ENCODE results near the gene PCDHGB5. TPM values are rescaled to one million over a fixed set of nuclear protein-coding genes. Genes with fewer than 3 reads are reported as not detected.

Gene PCDHGB5
- total RNA-seq, 1 donor from 2014 or later, result 15.0 TPM

DNA sequence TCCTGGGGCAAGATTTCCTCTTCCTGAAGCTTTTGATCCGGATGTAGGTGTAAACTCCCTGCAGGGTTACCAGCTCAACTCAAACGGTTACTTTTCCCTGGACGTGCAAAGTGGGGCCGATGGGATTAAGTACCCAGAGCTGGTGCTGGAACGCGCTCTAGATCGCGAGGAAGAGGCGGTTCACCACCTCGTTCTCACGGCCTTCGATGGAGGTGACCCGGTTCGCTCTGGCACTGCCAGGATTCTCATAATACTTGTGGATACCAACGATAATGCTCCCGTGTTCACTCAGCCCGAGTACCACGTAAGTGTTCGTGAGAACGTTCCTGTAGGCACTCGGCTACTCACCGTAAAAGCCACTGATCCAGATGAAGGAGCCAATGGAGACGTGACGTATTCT is 42.1 kb upstream of the PCDHGB5 start:
- Histone ChIP-seq H3K36me3 (no peaks in the 10 kb centered on the region), H3K4me3 (no peak overlapping the region), H3K27ac (no peak overlapping the region), H3K4me1 (no peaks in the 10 kb centered on the region), H3K27me3 (no peaks in the 10 kb centered on the region), H3K9me3 (peaks cover 50% of the 10 kb centered on the region)
- TF ChIP-seq, protein P1, sequence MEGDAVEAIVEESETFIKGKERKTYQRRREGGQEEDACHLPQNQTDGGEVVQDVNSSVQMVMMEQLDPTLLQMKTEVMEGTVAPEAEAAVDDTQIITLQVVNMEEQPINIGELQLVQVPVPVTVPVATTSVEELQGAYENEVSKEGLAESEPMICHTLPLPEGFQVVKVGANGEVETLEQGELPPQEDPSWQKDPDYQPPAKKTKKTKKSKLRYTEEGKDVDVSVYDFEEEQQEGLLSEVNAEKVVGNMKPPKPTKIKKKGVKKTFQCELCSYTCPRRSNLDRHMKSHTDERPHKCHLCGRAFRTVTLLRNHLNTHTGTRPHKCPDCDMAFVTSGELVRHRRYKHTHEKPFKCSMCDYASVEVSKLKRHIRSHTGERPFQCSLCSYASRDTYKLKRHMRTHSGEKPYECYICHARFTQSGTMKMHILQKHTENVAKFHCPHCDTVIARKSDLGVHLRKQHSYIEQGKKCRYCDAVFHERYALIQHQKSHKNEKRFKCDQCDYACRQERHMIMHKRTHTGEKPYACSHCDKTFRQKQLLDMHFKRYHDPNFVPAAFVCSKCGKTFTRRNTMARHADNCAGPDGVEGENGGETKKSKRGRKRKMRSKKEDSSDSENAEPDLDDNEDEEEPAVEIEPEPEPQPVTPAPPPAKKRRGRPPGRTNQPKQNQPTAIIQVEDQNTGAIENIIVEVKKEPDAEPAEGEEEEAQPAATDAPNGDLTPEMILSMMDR (IDR thresholded peaks at IDR 0.05), result no peak
- no peak for TF ChIP-seq POLR2A (IDR thresholded peaks at IDR 0.05)
- no peak for TF ChIP-seq POLR2AphosphoS5 (IDR thresholded peaks at IDR 0.05; ENCODE audit: insufficient read depth in 1 of 2, low read depth in 1 of 2)
- intact Hi-C loops (cut with DNase I), result no loop called here
- DNase-seq (ENCODE audit: extremely low spot score in 2 of 2), result no peak

DNA sequence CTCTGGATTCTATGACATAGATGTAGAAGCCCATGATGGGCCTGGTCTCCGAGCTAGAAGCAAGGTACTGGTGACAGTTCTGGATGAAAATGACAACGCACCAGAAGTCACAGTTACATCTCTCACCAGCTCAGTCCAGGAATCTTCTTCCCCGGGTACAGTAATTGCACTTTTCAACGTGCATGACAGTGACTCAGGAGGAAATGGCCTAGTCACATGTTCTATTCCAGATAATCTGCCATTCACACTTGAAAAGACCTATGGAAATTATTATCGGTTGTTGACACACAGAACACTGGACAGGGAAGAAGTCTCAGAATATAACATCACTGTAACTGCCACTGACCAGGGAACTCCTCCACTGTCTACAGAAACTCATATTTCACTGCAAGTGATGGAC is 41.6 kb upstream of the PCDHGB5 start:
- DNase-seq (ENCODE audit: extremely low spot score in 2 of 2), result no peak
- no peaks in the 10 kb centered on the region for H3K36me3 ChIP-seq
- H3K4me3 ChIP-seq, result no peak overlapping the region
- H3K9me3 ChIP-seq, result peaks cover 50% of the 10 kb centered on the region
- H3K27me3 ChIP-seq, result no peaks in the 10 kb centered on the region
- no peaks in the 10 kb centered on the region for H3K4me1 ChIP-seq
- H3K27ac ChIP-seq, result no peak overlapping the region
- intact Hi-C loops (cut with DNase I), result no loop called here
- TF ChIP-seq, protein P1 (IDR thresholded peaks at IDR 0.05), result no peak
- TF ChIP-seq POLR2AphosphoS5 (IDR thresholded peaks at IDR 0.05; ENCODE audit: insufficient read depth in 1 of 2, low read depth in 1 of 2) (no peak), POLR2A (IDR thresholded peaks at IDR 0.05) (no peak)

DNA sequence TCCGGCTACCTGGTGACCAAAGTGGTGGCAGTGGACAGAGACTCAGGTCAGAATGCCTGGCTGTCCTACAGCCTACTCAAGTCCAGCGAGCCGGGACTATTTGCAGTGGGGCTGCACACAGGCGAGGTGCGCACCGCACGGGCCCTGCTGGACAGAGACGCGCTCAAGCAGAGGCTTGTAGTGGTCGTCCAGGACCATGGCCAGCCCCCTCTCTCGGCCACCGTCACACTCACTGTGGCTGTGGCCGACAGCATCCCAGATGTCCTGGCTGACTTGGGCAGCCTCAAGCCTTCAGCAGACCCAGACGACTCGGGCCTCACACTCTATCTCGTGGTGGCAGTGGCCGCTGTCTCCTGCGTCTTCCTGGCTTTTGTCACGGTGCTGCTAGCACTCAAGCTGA is 40.8 kb upstream of the PCDHGB5 start:
- TF ChIP-seq POLR2A (IDR thresholded peaks at IDR 0.05) (no peak), POLR2AphosphoS5 (IDR thresholded peaks at IDR 0.05; ENCODE audit: insufficient read depth in 1 of 2, low read depth in 1 of 2) (no peak)
- TF ChIP-seq, protein P1 (IDR thresholded peaks at IDR 0.05), result no peak
- no peak overlapping the region for H3K27ac ChIP-seq
- H3K4me1 ChIP-seq, result no peaks in the 10 kb centered on the region
- H3K9me3 ChIP-seq, result peaks cover 52% of the 10 kb centered on the region
- DNase-seq (ENCODE audit: extremely low spot score in 2 of 2), result no peak
- no peak overlapping the region for H3K4me3 ChIP-seq
- intact Hi-C loops (cut with DNase I), result no loop called here
- no peaks in the 10 kb centered on the region for H3K36me3 ChIP-seq
- no peaks in the 10 kb centered on the region for H3K27me3 ChIP-seq

DNA sequence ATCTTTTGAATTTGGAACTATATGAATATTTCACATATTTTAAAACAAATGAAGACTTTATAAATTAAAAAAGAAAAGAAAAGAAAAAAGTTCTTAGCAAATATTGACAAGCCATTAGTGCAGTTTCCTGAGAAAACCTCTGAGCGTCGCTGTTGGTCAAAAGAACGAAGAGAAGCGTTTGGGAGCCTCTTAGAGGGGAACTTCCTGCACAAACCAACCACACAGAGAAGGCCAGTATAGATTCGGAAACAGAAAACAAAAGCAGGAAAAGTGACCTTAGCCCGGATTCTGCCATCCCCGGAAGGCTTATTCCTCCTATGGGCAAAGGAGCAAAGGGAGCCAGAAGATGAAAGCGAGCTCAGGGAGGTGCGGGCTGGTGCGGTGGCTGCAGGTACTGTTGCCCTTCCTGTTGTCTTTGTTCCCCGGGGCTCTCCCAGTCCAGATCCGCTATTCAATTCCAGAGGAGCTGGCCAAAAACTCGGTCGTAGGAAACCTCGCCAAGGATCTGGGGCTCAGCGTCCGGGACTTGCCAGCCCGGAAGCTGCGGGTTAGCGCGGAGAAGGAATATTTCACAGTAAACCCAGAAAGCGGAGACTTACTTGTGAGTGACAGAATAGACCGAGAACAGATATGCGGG is 37.8 kb upstream of the PCDHGB5 start, which contains the start of gene PCDHGB2:
Gene PCDHGB2, plus strand, starts transcription at position 205 of the 637 bp plus-strand sequence. Its CDS starts 142 bp downstream, at position 347.
- no peak within 1 kb of the TSS for H3K27ac ChIP-seq
- no peak for TF ChIP-seq POLR2A (IDR thresholded peaks at IDR 0.05)
- TF ChIP-seq POLR2AphosphoS5 (IDR thresholded peaks at IDR 0.05; ENCODE audit: insufficient read depth in 1 of 2, low read depth in 1 of 2), result no peak
- TF ChIP-seq, protein P1 (IDR thresholded peaks at IDR 0.05), result no peak
- H3K4me1 ChIP-seq, result no peaks in the 10 kb centered on the region
- peaks cover 67% of the 10 kb centered on the region for H3K9me3 ChIP-seq
- H3K27me3 ChIP-seq, result no peaks in the 10 kb centered on the region
- no peaks in the 10 kb centered on the region for H3K36me3 ChIP-seq
- H3K4me3 ChIP-seq, result peak within 1 kb of the TSS in 1 of 2 donors; percentile 11
- intact Hi-C loops (cut with DNase I), result no loop called here
- no peak for DNase-seq (ENCODE audit: extremely low spot score in 2 of 2)

DNA sequence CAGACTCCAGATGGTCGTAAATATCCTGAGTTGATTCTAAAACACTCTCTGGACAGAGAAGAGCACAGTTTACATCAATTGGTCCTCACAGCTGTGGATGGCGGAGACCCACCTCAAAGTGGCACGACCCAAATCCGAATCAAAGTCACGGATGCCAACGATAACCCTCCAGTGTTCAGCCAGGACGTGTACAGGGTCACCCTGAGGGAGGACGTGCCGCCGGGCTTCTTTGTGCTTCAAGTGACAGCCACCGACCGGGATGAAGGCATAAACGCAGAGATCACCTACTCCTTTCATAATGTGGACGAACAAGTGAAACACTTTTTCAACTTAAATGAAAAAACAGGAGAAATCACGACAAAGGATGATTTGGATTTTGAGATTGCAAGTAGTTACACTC is 37.1 kb upstream of the PCDHGB5 start:
- H3K27ac ChIP-seq, result no peak overlapping the region
- DNase-seq (ENCODE audit: extremely low spot score in 2 of 2), result no peak
- peaks cover 67% of the 10 kb centered on the region for H3K9me3 ChIP-seq
- TF ChIP-seq POLR2AphosphoS5 (IDR thresholded peaks at IDR 0.05; ENCODE audit: insufficient read depth in 1 of 2, low read depth in 1 of 2) (no peak), POLR2A (IDR thresholded peaks at IDR 0.05) (no peak)
- TF ChIP-seq, protein P1 (IDR thresholded peaks at IDR 0.05), result no peak
- no peaks in the 10 kb centered on the region for H3K36me3 ChIP-seq
- intact Hi-C loops (cut with DNase I), result no loop called here
- no peaks in the 10 kb centered on the region for H3K4me1 ChIP-seq
- no peak overlapping the region for H3K4me3 ChIP-seq
- H3K27me3 ChIP-seq, result no peaks in the 10 kb centered on the region
